Raji (cell line): ENCODE data around the gene PPM1M.

Experiments used
- POLR2A ChIP-seq: IDR thresholded peaks from 2 replicates; pipeline ENCODE4 v1.6.1; 2011; ENCODE audit warnings: low read depth, low read length, control low read depth; ENCODE audit not compliant: insufficient read depth

The PPM1M gene

GRCh38 chr3:52242039-52242438, 3.5 kb upstream of the PPM1M start:
- no peak for TF ChIP-seq POLR2A

- TF ChIP-seq POLR2A, result no peak; the same call in 1 of the 2 replicates
Measured at GRCh38 chr3:52243791-52244628, 1.5 kb upstream of the PPM1M start.

GRCh38 chr3:52246264-52246620, 683 bp downstream of the PPM1M start:
- no peak for TF ChIP-seq POLR2A

GRCh38 chr3:52246728-52247408, 1.3 kb downstream of the PPM1M start:
- TF ChIP-seq POLR2A, result no peak

GRCh38 chr3:52247409-52248164, 2.0 kb downstream of the PPM1M start:
- TF ChIP-seq POLR2A, result no peak

- TF ChIP-seq POLR2A, result no peak
Measured at GRCh38 chr3:52248165-52248541, 2.6 kb downstream of the PPM1M start.

- TF ChIP-seq POLR2A, result no peak
Measured at GRCh38 chr3:52248816-52249547, 3.4 kb downstream of the PPM1M start.

- no peak for TF ChIP-seq POLR2A
Measured at GRCh38 chr3:52249683-52250082, 4.1 kb downstream of the PPM1M start.

GRCh38 chr3:52250122-52250521, 4.6 kb downstream of the PPM1M start:
- no peak for TF ChIP-seq POLR2A

GRCh38 chr3:52253314-52254304, 8.1 kb downstream of the PPM1M start:
- no peak for TF ChIP-seq POLR2A

GRCh38 chr3:52254608-52255007, 9.0 kb downstream of the PPM1M start:
- TF ChIP-seq POLR2A, result no peak

GRCh38 chr3:52256159-52256558, 10.6 kb downstream of the PPM1M start:
- TF ChIP-seq POLR2A, result no peak

GRCh38 chr3:52256622-52257021, 11.1 kb downstream of the PPM1M start:
- no peak for TF ChIP-seq POLR2A

- no peak for TF ChIP-seq POLR2A
Measured at GRCh38 chr3:52257911-52258310, 12.4 kb downstream of the PPM1M start.

GRCh38 chr3:52259035-52259434, 13.5 kb downstream of the PPM1M start:
- no peak for TF ChIP-seq POLR2A

- no peak for TF ChIP-seq POLR2A
Measured at GRCh38 chr3:52259448-52259847, 13.9 kb downstream of the PPM1M start.
